MM.1S (cell line): Measurements from ENCODE around the gene VBP1.

Experiments
- EZH2phosphoT487 ChIP-seq: fragments of 300-600 bp; sonication (generic); IDR thresholded peaks from 2 replicates; pipeline ENCODE4 v1.6.1; 2018; ENCODE audit warnings: antibody characterized with exemption, low read length
- TF ChIP-seq, protein P1 (sequence below): fragments of 300-600 bp; sonication (generic); IDR thresholded peaks from 2 replicates; pipeline ENCODE4 v1.5.1; 2016; ENCODE audit warnings: antibody characterized with exemption, low read length, mixed read lengths

GRCh38 chrX:155235891-155236290 lies 19.6 kb downstream of the VBP1 start:
- TF ChIP-seq, protein P1, sequence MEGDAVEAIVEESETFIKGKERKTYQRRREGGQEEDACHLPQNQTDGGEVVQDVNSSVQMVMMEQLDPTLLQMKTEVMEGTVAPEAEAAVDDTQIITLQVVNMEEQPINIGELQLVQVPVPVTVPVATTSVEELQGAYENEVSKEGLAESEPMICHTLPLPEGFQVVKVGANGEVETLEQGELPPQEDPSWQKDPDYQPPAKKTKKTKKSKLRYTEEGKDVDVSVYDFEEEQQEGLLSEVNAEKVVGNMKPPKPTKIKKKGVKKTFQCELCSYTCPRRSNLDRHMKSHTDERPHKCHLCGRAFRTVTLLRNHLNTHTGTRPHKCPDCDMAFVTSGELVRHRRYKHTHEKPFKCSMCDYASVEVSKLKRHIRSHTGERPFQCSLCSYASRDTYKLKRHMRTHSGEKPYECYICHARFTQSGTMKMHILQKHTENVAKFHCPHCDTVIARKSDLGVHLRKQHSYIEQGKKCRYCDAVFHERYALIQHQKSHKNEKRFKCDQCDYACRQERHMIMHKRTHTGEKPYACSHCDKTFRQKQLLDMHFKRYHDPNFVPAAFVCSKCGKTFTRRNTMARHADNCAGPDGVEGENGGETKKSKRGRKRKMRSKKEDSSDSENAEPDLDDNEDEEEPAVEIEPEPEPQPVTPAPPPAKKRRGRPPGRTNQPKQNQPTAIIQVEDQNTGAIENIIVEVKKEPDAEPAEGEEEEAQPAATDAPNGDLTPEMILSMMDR: no peak
- TF ChIP-seq EZH2phosphoT487: no peak
